Right lobe of liver (tissue), 6 donors: ENCODE results near the gene FAM163A. TPM values are rescaled to one million over a fixed set of nuclear protein-coding genes. Genes with fewer than 3 reads are reported as not detected.

Experiments used
- ATAC-seq, 4 donors: fragments of 200-7000 bp; cut with Tn5 transposase; one replicate each; pipeline ENCODE4 v1.9.1; 2020; ENCODE audit warnings: mild to moderate bottlenecking in 4 of 4, moderate library complexity in 4 of 4
- DNase-seq, 3 donors: peaks; one replicate each; pipeline ENCODE4 v3.0.0-alpha.2; 2020
- H3K27ac ChIP-seq, 3 donors: fragments of 200-600 bp; one replicate each; pipeline ENCODE4 v1.8.0; 2022
- H3K27me3 ChIP-seq, 2 donors: fragments of 200-600 bp; one replicate each; pipeline ENCODE4 v1.8.0; 2022
- H3K36me3 ChIP-seq, 4 donors: fragments of 200-600 bp; sonication (generic) in 1 of 4; one replicate each; pipeline versions ENCODE4 v1.5.1 to v1.8.0; 2017 to 2022; ENCODE audit warnings: control low read depth in 1 of 4
- H3K4me1 ChIP-seq, 4 donors: fragments of 200-600 bp; sonication (generic) in 1 of 4; one replicate each; pipeline versions ENCODE4 v1.5.1 to v1.8.0; 2017 to 2022; ENCODE audit warnings: control low read depth in 1 of 4
- H3K4me3 ChIP-seq, 3 donors: fragments of 200-600 bp; one replicate each; pipeline ENCODE4 v1.8.0; 2022
- H3K9me3 ChIP-seq, 4 donors: fragments of 200-600 bp; sonication (generic) in 1 of 4; one replicate each; pipeline versions ENCODE4 v1.5.1 to v1.8.0; 2017 to 2022; ENCODE audit warnings: control low read depth in 1 of 4
- POLR2A ChIP-seq: fragments of 450-650 bp; IDR thresholded peaks from one replicate; pipeline ENCODE4 v1.6.1; 2017; ENCODE audit warnings: antibody characterized with exemption, mild to moderate bottlenecking
- WGBS: methylation state at CpG from one replicate; pipeline ENCODE4 v1.1.6; 2018; ENCODE audit warnings: low coverage, low lambda C conversion rate; ENCODE audit not compliant: insufficient coverage; ENCODE audit errors: missing lambda C conversion rate; 5-methylcytosine and 5-hydroxymethylcytosine counted together
- intact Hi-C, 2 donors: fragments of 100-400 bp; cut with DNase I; formaldehyde crosslinking; loops; one replicate each; pipeline versions ENCODE4 v1.11.2 to v1.14.1; 2022
- total RNA-seq, 6 experiments: library from RNA; depleted of rRNA in 2 of 6; stranded (reverse); fragments of >200 nt in 2 of 6; fragmentation: NEBNext Ultra II Directional in 3 of 6; extraction: Animal tissue kit (Norgen Biotek cat#: 25700) in 3 of 6; gene quantifications; one replicate each; pipeline versions ENCODE4 v1.1.0 to v1.2.4, GENCODE V29; 2016 to 2023
- TF ChIP-seq, protein P1 (sequence below), 4 donors: fragments of 200-600 bp in 3 of 4; fragments of 450-650 bp in 1 of 4; IDR thresholded peaks; one replicate each; pipeline versions ENCODE4 v1.5.1 to v1.8.0; 2016 to 2022; ENCODE audit warnings: antibody characterized with exemption in 4 of 4, mild to moderate bottlenecking in 2 of 4
- donor health status: DM: no; HTN: yes; CAD: no.
- donor health status: DM: no; HTN: no; CAD: no.
- donor health status: DM: no; HTN: no; CAD: no.
- donor health status: DM: no; HTN: yes; CAD: no.
- donor health status: DM: no; HTN: yes; CAD: no.

FAM163A gene
- total RNA-seq, 6 experiments from 2014 or later: 0.07 to 0.12 (median 0.12) TPM; not detected in 3

DNA sequence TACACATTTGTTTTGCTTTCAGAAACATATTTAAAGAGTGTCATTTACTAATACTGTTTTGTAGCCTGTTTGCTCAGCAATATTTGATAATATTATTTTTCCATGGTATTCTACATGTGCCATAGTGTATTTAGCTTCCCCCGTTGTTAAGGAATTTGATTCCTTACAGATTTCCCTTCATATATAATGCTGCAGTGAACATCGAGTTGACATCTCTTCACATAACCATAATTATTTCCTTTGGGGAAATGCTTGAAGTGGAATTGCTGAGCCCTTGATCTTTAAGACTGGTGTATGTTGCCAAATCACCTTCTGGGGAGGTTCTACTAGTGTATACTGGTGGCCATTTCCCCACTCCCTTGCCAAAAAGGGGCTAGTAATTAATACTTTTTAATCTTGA is 42.6 kb downstream of the FAM163A start:
- H3K4me1 ChIP-seq: no peaks in the 10 kb centered on the region
- no peak for DNase-seq
- ATAC-seq: no peak
- TF ChIP-seq, protein P1, sequence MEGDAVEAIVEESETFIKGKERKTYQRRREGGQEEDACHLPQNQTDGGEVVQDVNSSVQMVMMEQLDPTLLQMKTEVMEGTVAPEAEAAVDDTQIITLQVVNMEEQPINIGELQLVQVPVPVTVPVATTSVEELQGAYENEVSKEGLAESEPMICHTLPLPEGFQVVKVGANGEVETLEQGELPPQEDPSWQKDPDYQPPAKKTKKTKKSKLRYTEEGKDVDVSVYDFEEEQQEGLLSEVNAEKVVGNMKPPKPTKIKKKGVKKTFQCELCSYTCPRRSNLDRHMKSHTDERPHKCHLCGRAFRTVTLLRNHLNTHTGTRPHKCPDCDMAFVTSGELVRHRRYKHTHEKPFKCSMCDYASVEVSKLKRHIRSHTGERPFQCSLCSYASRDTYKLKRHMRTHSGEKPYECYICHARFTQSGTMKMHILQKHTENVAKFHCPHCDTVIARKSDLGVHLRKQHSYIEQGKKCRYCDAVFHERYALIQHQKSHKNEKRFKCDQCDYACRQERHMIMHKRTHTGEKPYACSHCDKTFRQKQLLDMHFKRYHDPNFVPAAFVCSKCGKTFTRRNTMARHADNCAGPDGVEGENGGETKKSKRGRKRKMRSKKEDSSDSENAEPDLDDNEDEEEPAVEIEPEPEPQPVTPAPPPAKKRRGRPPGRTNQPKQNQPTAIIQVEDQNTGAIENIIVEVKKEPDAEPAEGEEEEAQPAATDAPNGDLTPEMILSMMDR (IDR thresholded peaks at IDR 0.05): no peak
- intact Hi-C loops: no loop called here
- no peaks in the 10 kb centered on the region for H3K27me3 ChIP-seq
- no peak overlapping the region for H3K4me3 ChIP-seq
- H3K27ac ChIP-seq: no peak overlapping the region
- no peaks in the 10 kb centered on the region for H3K36me3 ChIP-seq
- WGBS: 54% methylated on average over 2 of the region's 2 CpGs
- H3K9me3 ChIP-seq: no peaks in the 10 kb centered on the region

DNA sequence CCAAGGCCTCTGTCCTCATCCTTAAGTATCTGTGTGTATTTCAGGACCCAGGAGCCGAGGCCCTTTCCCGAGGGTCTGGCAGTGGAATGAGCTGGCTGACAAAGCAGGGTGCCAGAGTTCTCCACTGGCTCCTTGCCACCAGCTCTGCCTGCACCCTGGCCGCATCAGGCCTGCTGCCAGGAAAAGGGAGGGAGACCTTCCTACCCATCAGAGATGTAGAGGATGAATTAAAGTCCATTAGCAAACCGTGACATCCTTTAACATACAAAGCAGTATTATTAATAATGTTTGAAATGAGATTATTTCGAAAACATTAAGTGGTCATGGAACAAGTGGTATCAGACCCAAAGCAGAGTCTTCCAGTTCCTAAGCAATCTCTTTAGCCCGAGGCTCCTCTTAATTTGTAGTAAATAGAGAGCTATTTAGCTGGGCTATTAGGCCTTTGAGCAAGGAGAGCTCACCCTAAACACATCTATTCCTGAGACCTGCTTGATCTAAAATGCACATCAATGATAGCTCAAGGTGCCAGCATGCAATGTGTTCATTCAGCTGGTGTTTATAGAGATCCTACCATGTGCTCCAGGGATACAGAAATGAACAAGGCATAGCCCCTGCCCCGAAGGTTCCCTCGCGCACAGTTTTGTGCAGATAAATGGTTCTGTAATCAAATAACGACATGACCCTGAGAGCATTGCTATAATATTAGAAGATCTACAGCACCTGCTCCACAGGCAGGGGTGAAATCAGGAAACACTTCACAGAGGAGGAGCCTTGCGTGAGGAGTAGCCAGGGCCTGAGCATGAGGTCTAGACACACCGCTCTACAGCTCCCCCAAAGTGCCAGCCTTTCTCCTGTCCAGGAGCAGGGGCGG is 44.0 kb downstream of the FAM163A start:
- no peaks in the 10 kb centered on the region for H3K4me1 ChIP-seq
- intact Hi-C loops: no loop called here
- no peaks in the 10 kb centered on the region for H3K9me3 ChIP-seq
- H3K27me3 ChIP-seq: no peaks in the 10 kb centered on the region
- no peak overlapping the region for H3K4me3 ChIP-seq
- DNase-seq (no peak), ATAC-seq (no peak)
- no peak overlapping the region for H3K27ac ChIP-seq
- TF ChIP-seq POLR2A: no peak
- TF ChIP-seq, protein P1 (IDR thresholded peaks at IDR 0.05): no peak
- no peaks in the 10 kb centered on the region for H3K36me3 ChIP-seq
- WGBS: 72% methylated on average over 8 of the region's 13 CpGs

DNA sequence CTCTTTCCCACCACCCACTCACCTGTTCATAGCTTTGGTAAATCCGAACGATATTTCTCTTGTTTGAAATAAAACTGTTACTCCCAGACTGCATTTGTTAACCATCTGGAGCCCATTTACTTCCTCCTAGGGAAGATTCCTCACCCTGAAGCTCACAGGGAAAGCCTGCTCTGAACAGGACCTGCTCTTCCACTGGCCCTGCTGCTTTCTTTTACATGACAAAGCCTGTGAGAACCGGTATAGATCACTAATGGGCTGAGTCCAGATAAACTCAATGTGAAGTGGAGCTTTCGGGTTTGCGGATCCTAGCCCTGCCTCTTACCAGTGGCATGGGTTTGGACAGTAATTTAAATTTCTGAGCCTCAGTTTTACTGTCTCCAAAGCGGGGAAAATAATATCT is 45.2 kb downstream of the FAM163A start:
- H3K36me3 ChIP-seq: no peaks in the 10 kb centered on the region
- whole genome bisulfite sequencing: 65% methylated on average over 6 of the region's 6 CpGs
- no peak for ATAC-seq

DNA sequence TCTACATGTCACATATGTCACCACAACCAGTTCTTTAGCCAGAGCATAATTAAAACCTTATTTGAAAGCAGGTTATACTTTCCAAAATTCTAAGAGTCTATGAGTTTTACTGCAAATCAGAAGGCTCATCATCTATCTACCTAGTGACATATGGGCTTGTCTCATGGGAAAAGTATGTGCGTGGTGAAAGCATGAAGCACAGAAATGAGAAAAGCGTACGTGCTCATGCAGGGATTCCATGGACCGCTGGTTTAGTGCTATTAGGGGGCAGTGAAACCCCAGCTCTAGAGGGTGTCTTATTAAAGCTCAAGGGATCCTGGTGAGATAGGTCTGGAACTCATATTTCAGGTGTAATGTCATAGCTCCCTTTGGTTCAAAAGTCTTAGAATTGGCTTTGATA is 50.2 kb downstream of the FAM163A start:
- DNase-seq: no peak
- Histone ChIP-seq H3K27ac (no peak overlapping the region), H3K4me3 (no peak overlapping the region), H3K4me1 (no peaks in the 10 kb centered on the region), H3K36me3 (no peaks in the 10 kb centered on the region), H3K9me3 (no peaks in the 10 kb centered on the region), H3K27me3 (no peaks in the 10 kb centered on the region)
- TF ChIP-seq, protein P1 (IDR thresholded peaks at IDR 0.05): no peak
- TF ChIP-seq POLR2A: no peak
- ATAC-seq: no peak
- intact Hi-C loops: no loop called here
- WGBS: 72% methylated on average over 2 of the region's 4 CpGs

More for the DNA sequence above, 45.2 kb downstream of the FAM163A start:
- H3K9me3 ChIP-seq: no peaks in the 10 kb centered on the region
- TF ChIP-seq, protein P1 (IDR thresholded peaks at IDR 0.05): no peak
- TF ChIP-seq POLR2A: no peak
- no peak overlapping the region for H3K4me3 ChIP-seq
- H3K4me1 ChIP-seq: no peaks in the 10 kb centered on the region
- H3K27me3 ChIP-seq: no peaks in the 10 kb centered on the region
- H3K27ac ChIP-seq: no peak overlapping the region
- intact Hi-C loops: no loop called here
- DNase-seq: no peak
